Measurements from ENCODE around the gene MKNK2. TPM values are rescaled to one million over a fixed set of nuclear protein-coding genes. Genes with fewer than 3 reads are reported as not detected.

The MKNK2 gene
- total and polyA plus RNA-seq, 2 of the 13 experiments (the other 11 are each of a cell fraction or from before 2014, with no cell fraction given), result 44.9 to 112 TPM

GRCh38 chr19:2059422-2060201 is 8.6 kb upstream of the MKNK2 start (continued):
- no peak for TF ChIP-seq NONO (IDR thresholded peaks at IDR 0.05)
- peak; percentile 54; the same call in 1 of the 2 replicates for TF ChIP-seq NONO (CRISPR knock-in tag; conservative IDR thresholded peaks at IDR 0.05)
- peak; percentile 86 for TF ChIP-seq KDM5B (CRISPR knock-in tag; IDR thresholded peaks at IDR 0.05; ENCODE audit: borderline replicate concordance)
- no peak for TF ChIP-seq ZFP90 (CRISPR knock-in tag; IDR thresholded peaks at IDR 0.05; ENCODE audit: borderline replicate concordance)
- no peak for TF ChIP-seq ZNF33A (CRISPR knock-in tag; IDR thresholded peaks at IDR 0.05; ENCODE audit: borderline replicate concordance)
- peak; percentile 51 for TF ChIP-seq ISL2 (CRISPR knock-in tag; IDR thresholded peaks at IDR 0.05)
- peak; percentile 81 for TF ChIP-seq MAX (IDR thresholded peaks at IDR 0.05)
- 0 out of 2 replicates have a peak, but pooled peaks have one; percentile 58 for TF ChIP-seq NKX3-1 (CRISPR knock-in tag; IDR thresholded peaks at IDR 0.05)
- no peak for TF ChIP-seq EHMT2 (IDR thresholded peaks at IDR 0.05; ENCODE audit: borderline replicate concordance, low read depth, low read length)
- TF ChIP-seq, protein P1, sequence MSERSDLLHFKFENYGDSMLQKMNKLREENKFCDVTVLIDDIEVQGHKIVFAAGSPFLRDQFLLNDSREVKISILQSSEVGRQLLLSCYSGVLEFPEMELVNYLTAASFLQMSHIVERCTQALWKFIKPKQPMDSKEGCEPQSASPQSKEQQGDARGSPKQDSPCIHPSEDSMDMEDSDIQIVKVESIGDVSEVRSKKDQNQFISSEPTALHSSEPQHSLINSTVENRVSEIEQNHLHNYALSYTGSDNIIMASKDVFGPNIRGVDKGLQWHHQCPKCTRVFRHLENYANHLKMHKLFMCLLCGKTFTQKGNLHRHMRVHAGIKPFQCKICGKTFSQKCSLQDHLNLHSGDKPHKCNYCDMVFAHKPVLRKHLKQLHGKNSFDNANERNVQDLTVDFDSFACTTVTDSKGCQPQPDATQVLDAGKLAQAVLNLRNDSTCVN (CRISPR knock-in tag; IDR thresholded peaks at IDR 0.05; ENCODE audit: borderline replicate concordance), result peak; percentile 64; the same call in 1 of the 2 replicates
- TF ChIP-seq ARNT2 (CRISPR knock-in tag; IDR thresholded peaks at IDR 0.05; ENCODE audit: low read depth), result peak; percentile 74; the same call in 1 of the 2 replicates
- TF ChIP-seq BATF2 (CRISPR knock-in tag; IDR thresholded peaks at IDR 0.05), result no peak
- TF ChIP-seq ATF3 (CRISPR knock-in tag; IDR thresholded peaks at IDR 0.05), result 0 out of 2 replicates have a peak, but pooled peaks have one; percentile 22
- peak; percentile 60; the same call in 1 of the 2 replicates for TF ChIP-seq KAT8 (CRISPR knock-in tag; IDR thresholded peaks at IDR 0.05)
- TF ChIP-seq PBX3 (CRISPR knock-in tag; IDR thresholded peaks at IDR 0.05; ENCODE audit: borderline replicate concordance), result no peak
- TF ChIP-seq RBFOX2 (IDR thresholded peaks at IDR 0.05; ENCODE audit: low read depth, low read length), result peak; percentile 99
- peak; percentile 57 for TF ChIP-seq KLF6 (CRISPR knock-in tag; IDR thresholded peaks at IDR 0.05)
- TF ChIP-seq FOXP4 (CRISPR knock-in tag; IDR thresholded peaks at IDR 0.05), result peak; percentile 43
- TF ChIP-seq, protein P2, sequence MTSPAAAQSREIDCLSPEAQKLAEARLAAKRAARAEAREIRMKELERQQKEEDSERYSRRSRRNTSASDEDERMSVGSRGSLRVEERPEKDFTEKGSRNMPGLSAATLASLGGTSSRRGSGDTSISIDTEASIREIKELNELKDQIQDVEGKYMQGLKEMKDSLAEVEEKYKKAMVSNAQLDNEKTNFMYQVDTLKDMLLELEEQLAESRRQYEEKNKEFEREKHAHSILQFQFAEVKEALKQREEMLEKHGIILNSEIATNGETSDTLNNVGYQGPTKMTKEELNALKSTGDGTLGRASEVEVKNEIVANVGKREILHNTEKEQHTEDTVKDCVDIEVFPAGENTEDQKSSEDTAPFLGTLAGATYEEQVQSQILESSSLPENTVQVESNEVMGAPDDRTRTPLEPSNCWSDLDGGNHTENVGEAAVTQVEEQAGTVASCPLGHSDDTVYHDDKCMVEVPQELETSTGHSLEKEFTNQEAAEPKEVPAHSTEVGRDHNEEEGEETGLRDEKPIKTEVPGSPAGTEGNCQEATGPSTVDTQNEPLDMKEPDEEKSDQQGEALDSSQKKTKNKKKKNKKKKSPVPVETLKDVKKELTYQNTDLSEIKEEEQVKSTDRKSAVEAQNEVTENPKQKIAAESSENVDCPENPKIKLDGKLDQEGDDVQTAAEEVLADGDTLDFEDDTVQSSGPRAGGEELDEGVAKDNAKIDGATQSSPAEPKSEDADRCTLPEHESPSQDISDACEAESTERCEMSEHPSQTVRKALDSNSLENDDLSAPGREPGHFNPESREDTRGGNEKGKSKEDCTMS (CRISPR knock-in tag; conservative IDR thresholded peaks at IDR 0.05), result no peak
- no peak for TF ChIP-seq ZNF335 (CRISPR knock-in tag; IDR thresholded peaks at IDR 0.05)
- peak; percentile 75 for TF ChIP-seq RARA (CRISPR knock-in tag; IDR thresholded peaks at IDR 0.05)

All from HepG2 (cell line).